Mucosa of rectum (tissue), 2 donors: Measurements from ENCODE around the gene CAMTA1.
A peak's percentile ranks its signal among the peaks of the same experiment; 100 is the strongest.

ENCODE experiments used
- H3K27ac ChIP-seq, 2 donors: one replicate each; pipeline ENCODE4 v1.7.0; 2013; ENCODE audit warnings: inconsistent platforms in 2 of 2, low read depth in 2 of 2, low read length in 2 of 2
- H3K27me3 ChIP-seq, 2 donors: one replicate each; pipeline ENCODE4 v1.7.0; 2013; ENCODE audit warnings: low read length in 2 of 2; ENCODE audit not compliant: control insufficient read depth in 2 of 2, insufficient read depth in 2 of 2
- H3K36me3 ChIP-seq, 2 donors: one replicate each; pipeline ENCODE4 v1.7.0; 2013; ENCODE audit warnings: low read length in 2 of 2; ENCODE audit not compliant: control insufficient read depth in 2 of 2, insufficient read depth in 2 of 2
- H3K4me1 ChIP-seq, 2 donors: one replicate each; pipeline ENCODE4 v1.7.0; 2013; ENCODE audit warnings: low read length in 2 of 2, mild to moderate bottlenecking in 1 of 2; ENCODE audit not compliant: control insufficient read depth in 2 of 2, insufficient read depth in 2 of 2
- H3K4me3 ChIP-seq, 2 donors: one replicate each; pipeline ENCODE4 v1.7.0; 2013; ENCODE audit warnings: low read length in 2 of 2
- H3K9ac ChIP-seq, 2 donors: one replicate each; pipeline ENCODE4 v1.7.0; 2013; ENCODE audit warnings: low read length in 2 of 2, low read depth in 1 of 2, mild to moderate bottlenecking in 1 of 2
- H3K9me3 ChIP-seq, 2 donors: one replicate each; pipeline ENCODE4 v1.7.0; 2013; ENCODE audit warnings: low read length in 2 of 2; ENCODE audit not compliant: control insufficient read depth in 2 of 2
- donor health status: healthy.
- donor health status: Normal muscosa, but diverticular disease.

CAMTA1 gene

GRCh38 chr1:6922096-6922931 is 137.1 kb downstream of the CAMTA1 start:
- peaks cover 1 to 3% of the 10 kb centered on the region in 2 donors for H3K4me1 ChIP-seq
- H3K27ac ChIP-seq = no peak overlapping the region
- H3K9me3 ChIP-seq = no peaks in the 10 kb centered on the region
- no peak overlapping the region for H3K4me3 ChIP-seq
- no peak overlapping the region for H3K9ac ChIP-seq
- H3K36me3 ChIP-seq = no peaks in the 10 kb centered on the region
- H3K27me3 ChIP-seq = no peaks in the 10 kb centered on the region

- Histone ChIP-seq H3K36me3 (no peaks in the 10 kb centered on the region), H3K9ac (no peak overlapping the region), H3K4me1 (peaks cover 0 to 3% of the 10 kb centered on the region in 2 donors), H3K9me3 (no peaks in the 10 kb centered on the region), H3K27ac (peak overlapping the region in 1 of 2 donors; percentile 18), H3K4me3 (no peak overlapping the region), H3K27me3 (no peaks in the 10 kb centered on the region)
Measured at GRCh38 chr1:6923012-6923411, 137.8 kb downstream of the CAMTA1 start.

GRCh38 chr1:6923416-6923815 is 138.2 kb downstream of the CAMTA1 start:
- Histone ChIP-seq H3K4me3 (no peak overlapping the region), H3K27ac (peak overlapping the region in 1 of 2 donors; percentile 18), H3K27me3 (no peaks in the 10 kb centered on the region), H3K36me3 (no peaks in the 10 kb centered on the region), H3K9me3 (no peaks in the 10 kb centered on the region), H3K9ac (no peak overlapping the region), H3K4me1 (peaks cover 0 to 3% of the 10 kb centered on the region in 2 donors)

GRCh38 chr1:6923955-6924881 is 139.0 kb downstream of the CAMTA1 start:
- Histone ChIP-seq H3K27ac (no peak overlapping the region), H3K4me3 (no peak overlapping the region), H3K4me1 (peaks cover 0 to 3% of the 10 kb centered on the region in 2 donors), H3K9me3 (no peaks in the 10 kb centered on the region), H3K9ac (no peak overlapping the region), H3K27me3 (no peaks in the 10 kb centered on the region), H3K36me3 (no peaks in the 10 kb centered on the region)

- H3K9ac ChIP-seq = no peak overlapping the region
- no peaks in the 10 kb centered on the region for H3K36me3 ChIP-seq
- H3K27ac ChIP-seq = peak overlapping the region in 1 of 2 donors; percentile 23
- no peak overlapping the region for H3K4me3 ChIP-seq
- H3K27me3 ChIP-seq = no peaks in the 10 kb centered on the region
- H3K4me1 ChIP-seq = peaks cover 0 to 3% of the 10 kb centered on the region in 2 donors
- no peaks in the 10 kb centered on the region for H3K9me3 ChIP-seq
Measured at GRCh38 chr1:6924891-6925290, 139.6 kb downstream of the CAMTA1 start.

GRCh38 chr1:6927626-6928025 is 142.4 kb downstream of the CAMTA1 start:
- H3K9me3 ChIP-seq = no peaks in the 10 kb centered on the region
- no peaks in the 10 kb centered on the region for H3K36me3 ChIP-seq
- H3K27ac ChIP-seq = no peak overlapping the region
- H3K9ac ChIP-seq = no peak overlapping the region
- peaks cover 0 to 3% of the 10 kb centered on the region in 2 donors for H3K27me3 ChIP-seq
- H3K4me3 ChIP-seq = no peak overlapping the region
- H3K4me1 ChIP-seq = peaks cover 0 to 3% of the 10 kb centered on the region in 2 donors

GRCh38 chr1:6928106-6928885 is 143.0 kb downstream of the CAMTA1 start:
- H3K27ac ChIP-seq = no peak overlapping the region
- no peaks in the 10 kb centered on the region for H3K36me3 ChIP-seq
- no peaks in the 10 kb centered on the region for H3K9me3 ChIP-seq
- H3K4me3 ChIP-seq = no peak overlapping the region
- peaks cover 0 to 3% of the 10 kb centered on the region in 2 donors for H3K27me3 ChIP-seq
- H3K9ac ChIP-seq = no peak overlapping the region
- peaks cover 0 to 3% of the 10 kb centered on the region in 2 donors for H3K4me1 ChIP-seq

- H3K27ac ChIP-seq = no peak overlapping the region
- H3K27me3 ChIP-seq = peaks cover 0 to 12% of the 10 kb centered on the region in 2 donors
- H3K36me3 ChIP-seq = no peaks in the 10 kb centered on the region
- no peak overlapping the region for H3K4me3 ChIP-seq
- H3K9me3 ChIP-seq = no peaks in the 10 kb centered on the region
- H3K4me1 ChIP-seq = no peaks in the 10 kb centered on the region
- no peak overlapping the region for H3K9ac ChIP-seq
Measured at GRCh38 chr1:6930732-6931300, 145.6 kb downstream of the CAMTA1 start.

GRCh38 chr1:6935361-6935883 is 150.2 kb downstream of the CAMTA1 start:
- Histone ChIP-seq H3K27ac (no peak overlapping the region), H3K4me3 (no peak overlapping the region), H3K9me3 (no peaks in the 10 kb centered on the region), H3K36me3 (no peaks in the 10 kb centered on the region), H3K9ac (no peak overlapping the region), H3K4me1 (no peaks in the 10 kb centered on the region), H3K27me3 (peaks cover 0 to 17% of the 10 kb centered on the region in 2 donors)
